Putamen (tissue), 1 donor: ENCODE results near the gene PPP5C.
A peak's percentile ranks its signal among the peaks of the same experiment; 100 is the strongest.
"Not testable (repeated sequence)": the region's sequence is repeated elsewhere in the genome, so short reads cannot be mapped to it uniquely, and the experiment has no call there.

Experiments
- DNase-seq: peaks from one replicate; pipeline ENCODE4 v3.0.0-alpha.2; 2016; ENCODE audit warnings: low spot score

Gene PPP5C

DNA sequence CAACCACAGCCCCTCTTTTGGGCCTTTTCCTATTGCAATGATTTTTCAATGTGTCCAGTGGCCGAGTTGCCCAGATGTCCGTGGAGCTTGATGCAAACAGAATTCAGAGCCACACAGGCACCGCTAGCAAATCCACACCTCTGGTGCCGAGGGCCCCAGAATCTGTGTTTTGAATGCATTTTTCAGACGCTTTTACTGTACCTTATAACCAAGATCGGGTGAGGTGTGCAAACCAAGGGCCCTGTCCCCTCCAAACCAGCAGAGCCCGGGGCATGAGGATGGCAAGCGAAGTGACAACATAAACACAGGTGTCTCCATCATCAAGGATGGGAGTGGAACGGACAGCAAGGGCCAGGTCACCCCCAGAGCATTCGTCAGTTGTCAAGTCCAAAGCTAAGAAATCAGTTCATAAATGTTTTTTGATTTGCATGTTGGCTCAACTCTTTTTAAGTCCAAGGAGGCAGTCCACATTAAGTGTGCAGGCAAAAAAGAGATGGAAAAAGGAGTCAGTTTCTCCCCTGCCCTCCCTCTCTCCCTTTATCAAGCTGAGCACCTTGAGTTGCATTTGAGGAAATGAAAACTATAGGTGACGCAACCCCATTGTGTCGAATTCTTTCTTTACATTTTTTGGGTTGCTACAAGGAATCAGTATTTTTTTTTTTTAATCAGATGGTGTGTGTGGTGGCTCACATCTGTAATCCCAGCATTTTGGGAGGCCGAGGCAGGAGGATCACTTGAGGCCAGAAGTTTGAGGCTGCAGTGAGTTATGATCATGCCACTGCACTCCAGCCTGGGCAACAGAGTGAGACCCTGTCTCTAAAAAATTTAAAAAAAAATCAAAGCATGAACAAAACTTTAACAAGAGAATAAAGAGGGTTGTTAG lies 63.6 kb downstream of the PPP5C start:
- no peak for DNase-seq

GRCh38 chr19:46411088-46411924 lies 64.4 kb downstream of the PPP5C start:
- no peak for DNase-seq

DNA sequence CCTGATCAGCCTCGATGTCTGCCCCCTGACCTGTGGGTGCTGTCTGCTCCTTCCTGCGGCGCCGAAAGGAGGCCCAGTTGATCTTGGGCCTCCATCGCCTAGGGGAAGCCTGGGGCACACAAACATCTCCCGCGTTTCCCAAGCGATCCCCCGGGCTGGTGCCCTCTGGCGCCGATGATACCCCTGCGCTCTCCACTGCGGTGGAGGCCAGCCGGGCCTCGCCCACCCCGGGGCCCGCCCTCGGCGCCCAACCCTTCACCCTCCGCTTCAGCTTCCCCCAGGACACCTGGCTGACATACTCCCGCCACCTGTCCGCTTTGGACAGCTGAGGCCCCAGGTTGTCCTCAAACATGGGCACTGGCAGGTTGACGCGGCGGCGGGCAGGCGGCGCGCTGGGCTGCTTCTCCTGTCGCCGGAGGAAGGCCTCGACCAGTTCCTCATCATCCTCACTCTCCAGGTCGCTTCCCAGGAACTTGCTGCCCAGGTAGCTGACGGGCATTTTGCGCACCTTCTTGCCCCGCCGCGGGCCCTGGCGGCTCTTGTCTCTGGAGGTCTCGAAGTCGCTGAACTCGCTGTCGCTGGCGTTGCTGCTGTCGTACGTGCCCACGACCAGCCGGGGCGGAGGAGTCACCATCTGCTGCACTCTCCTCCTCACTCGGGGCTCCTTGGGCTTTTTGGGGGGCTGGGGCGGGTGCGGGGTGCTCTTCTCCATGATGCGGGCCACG lies 65.2 kb downstream of the PPP5C start:
- no peak for DNase-seq

- DNase-seq = no peak
Observed at GRCh38 chr19:46412650-46413261, 65.9 kb downstream of the PPP5C start.

- DNase-seq = no peak
Observed at GRCh38 chr19:46413262-46414031, 66.6 kb downstream of the PPP5C start, which contains the start of gene CCDC8. Gene CCDC8, minus strand, starts transcription at chr19:46413564. Its CDS starts 754 bp downstream, at chr19:46412810.

GRCh38 chr19:46414899-46415298 lies 68.0 kb downstream of the PPP5C start:
- not testable (repeated sequence) for DNase-seq

- DNase-seq = peak; percentile 73
Observed at GRCh38 chr19:46415804-46416709, 69.2 kb downstream of the PPP5C start.

- no peak for DNase-seq
Observed at GRCh38 chr19:46420056-46420455, 73.2 kb downstream of the PPP5C start.

DNA sequence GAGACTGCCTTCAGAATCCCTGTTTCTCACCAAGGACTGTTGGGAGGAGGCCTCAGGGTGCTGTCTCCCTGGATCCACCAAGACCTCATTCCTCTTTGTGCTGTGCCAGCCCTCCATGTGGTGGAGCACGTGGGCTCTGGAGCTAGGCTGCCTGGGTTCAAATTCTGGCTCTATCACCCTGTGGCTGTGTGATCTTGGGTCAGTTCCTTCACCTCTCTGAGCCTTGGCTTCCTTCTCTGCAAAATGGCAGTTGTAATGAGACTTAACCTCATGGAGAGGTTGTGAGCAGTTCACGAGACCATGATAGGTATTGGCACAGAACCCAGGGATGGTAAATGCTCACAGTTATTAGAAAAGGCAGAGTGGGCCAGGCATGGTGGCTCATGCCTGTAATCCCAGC lies 75.5 kb downstream of the PPP5C start:
- no peak for DNase-seq

- no peak for DNase-seq
Observed at GRCh38 chr19:46423188-46423587, 76.3 kb downstream of the PPP5C start.

GRCh38 chr19:46426035-46426505 lies 79.2 kb downstream of the PPP5C start:
- no peak for DNase-seq

DNA sequence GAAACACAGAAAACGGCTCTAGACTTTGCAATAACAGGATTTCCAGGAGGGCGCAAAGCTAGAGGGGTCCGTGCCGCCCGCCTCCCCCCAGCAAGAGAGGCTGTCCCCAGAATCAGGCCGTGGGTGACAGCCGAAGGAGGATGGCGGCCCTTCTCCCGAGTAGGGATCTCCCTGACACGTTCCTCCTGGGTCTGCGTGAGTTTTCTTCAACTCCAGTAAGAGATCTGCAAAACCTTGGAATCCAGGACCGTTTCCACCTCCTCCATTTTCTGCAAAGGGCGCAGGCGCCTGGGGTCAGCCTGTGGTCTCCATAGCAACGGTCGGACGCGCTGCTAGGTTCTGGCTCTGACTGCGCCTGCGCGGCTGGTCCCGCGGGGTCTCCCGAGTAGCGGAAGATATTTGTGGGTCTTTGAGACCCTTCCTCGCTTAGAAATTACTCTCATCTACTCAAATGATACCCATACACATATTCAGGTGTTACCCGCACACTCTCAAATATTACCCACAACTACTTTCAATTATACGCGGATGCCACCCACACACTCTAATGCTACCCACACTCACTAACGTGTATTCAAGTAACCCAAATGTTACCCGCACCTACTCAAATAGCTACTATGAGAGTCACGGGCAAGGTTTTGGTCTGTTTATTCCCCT lies 79.7 kb downstream of the PPP5C start:
- peak; percentile 84 for DNase-seq

GRCh38 chr19:46427518-46428045 lies 80.7 kb downstream of the PPP5C start:
- DNase-seq = no peak

DNA sequence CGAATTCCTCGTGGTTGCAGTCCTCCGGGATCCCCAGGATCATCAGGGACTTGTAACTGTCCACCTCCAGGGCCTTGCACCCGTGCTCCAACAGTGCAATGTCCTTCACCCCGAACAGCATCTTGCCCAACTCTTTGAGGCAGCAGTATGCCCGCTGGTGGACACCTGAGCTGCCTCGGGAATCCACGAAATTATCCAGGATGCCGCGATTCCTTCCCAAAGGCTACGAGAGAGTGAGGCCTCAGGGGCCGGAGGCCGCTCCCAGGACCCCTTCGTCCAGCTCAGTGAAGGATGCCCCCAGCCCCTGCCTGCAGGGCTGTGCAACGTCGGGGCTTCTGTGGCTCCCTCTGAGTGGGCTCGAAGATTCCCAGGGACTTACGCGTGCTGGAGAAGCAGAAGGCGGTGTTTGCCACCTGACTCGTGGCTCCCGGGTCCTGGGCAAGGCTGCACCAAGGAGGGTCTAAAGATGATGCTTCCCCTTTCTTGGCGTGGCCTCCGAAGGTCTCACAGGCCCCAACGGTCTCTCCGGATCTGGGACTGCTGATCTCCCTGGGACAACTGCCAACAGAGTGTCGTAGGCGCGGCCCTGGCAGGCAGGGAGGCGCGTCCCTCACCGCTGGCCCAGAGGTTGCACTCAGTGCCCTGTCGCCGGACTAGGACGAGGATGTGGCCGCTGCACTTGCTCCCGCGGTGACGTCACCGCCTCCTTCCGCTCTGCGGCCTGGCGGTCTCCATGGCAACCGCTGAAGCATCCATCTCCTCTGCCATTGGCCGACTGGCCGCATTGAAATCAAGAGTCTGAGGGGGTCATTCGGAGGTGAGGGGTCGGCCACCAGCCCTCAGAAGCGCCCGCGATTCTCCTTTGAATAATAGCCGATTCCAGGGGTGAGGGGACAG lies 81.6 kb downstream of the PPP5C start, which contains the start of gene PNMA8C:
TSS of gene PNMA8C (minus strand) at position 698 of the 897 bp plus-strand sequence. CDS start at position 121, 577 bp downstream.
- peak; percentile 89 for DNase-seq

DNA sequence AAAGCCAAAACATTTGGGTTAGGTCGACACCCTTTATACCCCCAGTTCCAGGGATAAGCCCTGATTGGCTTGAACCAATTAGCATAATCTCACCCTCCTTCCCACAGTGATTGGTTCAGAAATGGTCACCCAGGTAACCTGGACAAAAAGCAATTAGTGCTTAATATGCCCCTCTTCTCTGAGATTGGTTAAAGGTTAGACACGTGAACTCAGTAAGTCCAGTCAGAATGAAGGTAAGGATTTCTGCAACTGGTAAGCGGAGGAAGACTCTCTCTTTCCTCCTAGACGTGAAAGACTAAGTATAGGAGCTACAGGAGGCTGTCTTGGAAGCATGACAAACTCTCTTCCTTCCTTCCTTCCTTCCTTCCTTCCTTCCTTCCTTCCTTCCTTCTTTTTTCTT lies 83.1 kb downstream of the PPP5C start:
- no peak for DNase-seq

GRCh38 chr19:46431824-46432223 lies 84.9 kb downstream of the PPP5C start:
- DNase-seq = no peak

DNA sequence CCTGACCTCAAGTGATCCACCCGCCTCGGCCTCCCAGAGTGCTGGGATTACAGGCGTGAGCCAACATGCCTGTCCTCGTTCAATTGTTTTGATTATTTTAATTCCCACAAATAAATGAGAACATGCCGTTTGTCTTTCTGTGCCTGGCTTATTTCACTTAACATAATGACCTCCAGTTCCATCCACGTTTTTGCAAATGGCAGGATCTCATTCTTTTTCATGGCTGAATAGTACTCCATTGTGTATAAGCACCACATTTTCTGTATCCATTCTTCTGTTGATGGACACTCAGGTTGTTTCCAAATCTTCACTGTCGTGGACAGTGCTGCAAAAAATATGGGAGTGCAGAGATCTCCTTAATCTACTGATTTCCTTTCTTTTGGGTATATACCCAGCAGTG lies 86.6 kb downstream of the PPP5C start:
- DNase-seq = not testable (repeated sequence)

DNA sequence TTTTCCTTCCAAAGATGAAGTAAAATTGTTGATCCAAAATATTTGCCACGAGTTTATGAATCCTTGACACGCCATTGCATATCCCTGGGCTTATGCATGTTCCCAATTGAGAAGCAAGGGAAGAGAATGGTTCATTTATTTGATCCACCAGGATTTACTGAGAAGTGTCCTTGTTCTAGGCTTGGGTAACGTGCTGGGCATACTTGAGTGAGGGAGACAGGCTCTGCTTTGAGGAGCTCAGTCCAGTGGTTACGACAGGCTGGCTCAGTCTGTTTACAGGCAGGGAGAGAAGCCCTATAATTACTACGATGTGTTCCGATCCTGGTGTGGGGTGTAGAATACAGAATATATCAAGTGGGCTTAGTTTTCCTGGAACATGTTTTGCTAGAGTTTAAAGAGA lies 88.1 kb downstream of the PPP5C start:
- DNase-seq = peak; percentile 90
